ENCODE data around the gene CDKN3. TPM values are rescaled to one million over a fixed set of nuclear protein-coding genes. Genes with fewer than 3 reads are reported as not detected.

Gene CDKN3
- total RNA-seq, 1 donor from 2014 or later, result 1.5 TPM

DNA sequence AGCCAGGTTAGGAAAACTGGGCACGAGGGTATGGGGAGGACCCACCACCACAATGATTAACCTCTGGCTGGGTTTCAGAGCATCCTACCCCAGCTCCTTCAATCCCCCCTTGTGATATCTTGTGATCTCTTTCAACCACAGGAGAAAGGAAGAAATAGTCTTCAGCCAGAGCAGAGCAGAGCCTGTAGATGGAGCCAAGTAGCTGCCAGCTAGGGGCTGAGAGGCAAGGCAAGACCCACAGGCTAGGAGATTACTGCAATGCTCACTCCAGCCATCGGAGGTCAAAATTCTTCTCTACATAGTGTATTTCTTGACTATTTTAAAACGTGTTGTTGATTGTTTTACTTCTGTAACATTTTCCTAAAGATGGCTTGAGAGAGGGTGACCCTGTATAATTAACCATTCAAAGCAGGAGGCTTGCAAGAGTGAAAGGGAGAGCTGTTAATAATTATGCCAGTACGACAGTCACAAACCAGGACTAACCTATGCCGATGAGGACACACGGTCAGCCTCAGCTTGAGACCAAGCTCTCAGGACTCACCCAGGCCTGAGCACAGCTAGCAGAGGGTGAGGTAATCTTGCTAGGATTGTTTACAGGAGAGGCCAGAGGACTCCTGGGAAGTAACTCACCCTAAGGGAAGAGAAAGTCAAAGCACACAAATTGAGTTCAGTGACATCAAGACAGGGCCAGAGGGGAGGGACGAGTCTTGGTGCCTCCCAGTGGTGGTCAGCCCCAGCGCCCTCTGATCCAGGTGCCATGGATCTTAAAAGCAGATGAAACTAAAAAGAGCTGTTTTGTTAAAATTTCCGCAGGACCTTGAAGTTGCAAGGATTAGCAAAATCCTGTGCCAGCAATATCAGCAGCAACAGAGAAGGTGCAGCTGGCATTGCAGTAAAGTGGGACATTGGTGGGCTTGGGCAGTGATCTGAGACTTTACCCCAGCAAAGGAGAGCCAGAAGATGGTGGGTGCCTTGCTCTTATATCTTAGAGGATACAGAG lies 29.8 kb upstream of the CDKN3 start:
- H3K27me3 ChIP-seq, result no peaks in the 10 kb centered on the region
- H3K4me1 ChIP-seq, result peaks cover 17% of the 10 kb centered on the region
- no peaks in the 10 kb centered on the region for H3K36me3 ChIP-seq
- intact Hi-C loops (cut with DNase I), result no loop called here
- no peaks in the 10 kb centered on the region for H3K9me3 ChIP-seq
- peak; percentile 78 for ATAC-seq
- DNase-seq, result no peak
- no peak overlapping the region for H3K27ac ChIP-seq
- H3K4me3 ChIP-seq, result no peak overlapping the region
- TF ChIP-seq CTCF (IDR thresholded peaks at IDR 0.05), result peak; percentile 48

DNA sequence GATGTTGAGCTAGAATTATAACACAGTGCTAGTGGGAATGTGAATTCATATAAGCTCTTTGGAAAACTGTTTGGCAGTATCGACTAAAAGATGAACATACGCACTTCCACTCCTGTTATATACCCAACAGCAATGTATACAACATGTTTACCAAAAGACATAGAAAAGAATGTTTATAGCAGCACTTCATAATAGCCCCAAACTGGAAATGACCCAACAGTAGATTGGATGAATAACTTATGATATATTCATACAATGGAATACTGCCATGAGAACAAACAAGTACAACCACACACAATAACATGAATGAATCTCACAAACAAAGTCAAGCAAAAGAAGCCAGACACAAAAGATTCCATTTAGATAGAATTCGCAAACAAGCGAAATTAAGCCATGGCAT lies 28.5 kb upstream of the CDKN3 start:
- Histone ChIP-seq H3K4me3 (no peak overlapping the region), H3K27me3 (no peaks in the 10 kb centered on the region)
- intact Hi-C loops (cut with DNase I), result no loop called here

GRCh38 chr14:54369343-54369742 lies 27.5 kb upstream of the CDKN3 start:
- H3K9me3 ChIP-seq, result no peaks in the 10 kb centered on the region
- intact Hi-C loops (cut with DNase I), result no loop called here
- H3K4me1 ChIP-seq, result peaks cover 13% of the 10 kb centered on the region
- DNase-seq (no peak), ATAC-seq (no peak)
- no peaks in the 10 kb centered on the region for H3K36me3 ChIP-seq
- H3K27ac ChIP-seq, result no peak overlapping the region
- H3K4me3 ChIP-seq, result no peak overlapping the region
- H3K27me3 ChIP-seq, result no peaks in the 10 kb centered on the region
- TF ChIP-seq CTCF (IDR thresholded peaks at IDR 0.05), result no peak

More for the DNA sequence above, 28.5 kb upstream of the CDKN3 start:
- no peak overlapping the region for H3K27ac ChIP-seq
- no peaks in the 10 kb centered on the region for H3K36me3 ChIP-seq
- DNase-seq (no peak), ATAC-seq (no peak)
- no peaks in the 10 kb centered on the region for H3K9me3 ChIP-seq
- no peak for TF ChIP-seq CTCF (IDR thresholded peaks at IDR 0.05)
- H3K4me1 ChIP-seq, result peaks cover 17% of the 10 kb centered on the region

DNA sequence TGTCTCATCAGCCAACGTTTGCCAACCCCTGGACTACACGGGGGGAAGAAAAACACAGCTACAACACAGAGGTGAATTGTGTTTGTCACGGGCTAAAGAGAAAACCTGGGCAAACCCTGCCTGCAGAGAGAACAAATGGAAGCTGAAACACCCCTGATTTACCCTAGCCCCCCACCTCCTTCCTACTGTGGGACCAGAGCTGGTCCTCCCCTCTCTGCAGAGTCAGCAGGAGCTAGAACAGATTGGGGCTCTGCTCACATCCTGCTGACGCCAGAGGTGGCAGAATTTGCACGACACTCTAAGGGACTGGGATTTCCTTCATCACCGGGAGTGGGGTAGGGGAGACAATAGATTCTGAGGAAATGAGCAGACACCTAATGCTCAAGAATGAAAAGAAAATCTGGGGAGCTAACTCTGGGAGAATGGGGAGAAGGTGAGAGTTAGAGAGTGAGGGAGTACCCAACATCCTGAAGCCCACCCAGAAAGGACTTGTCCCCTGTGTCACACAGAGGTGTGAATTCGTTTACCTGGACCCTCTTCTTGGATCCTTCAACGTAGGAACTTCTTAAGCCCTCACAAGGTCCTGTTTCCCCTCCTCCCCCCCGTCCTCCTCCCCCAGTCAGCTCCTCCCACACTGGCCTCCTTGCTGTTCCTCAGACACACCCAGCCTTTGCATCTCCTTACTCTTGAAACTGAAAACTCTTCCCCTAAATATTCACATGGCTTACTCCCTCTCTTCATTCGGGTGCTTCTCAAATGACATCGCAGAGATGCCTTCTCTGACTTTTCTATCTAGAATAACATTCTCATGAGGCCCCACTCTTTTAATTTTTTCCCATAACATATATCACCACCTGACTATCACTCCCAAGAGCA lies 26.2 kb upstream of the CDKN3 start:
- intact Hi-C loops (cut with DNase I), result no loop called here
- Histone ChIP-seq H3K27ac (no peak overlapping the region), H3K4me3 (no peak overlapping the region), H3K27me3 (no peaks in the 10 kb centered on the region), H3K9me3 (no peaks in the 10 kb centered on the region), H3K36me3 (no peaks in the 10 kb centered on the region), H3K4me1 (peaks cover 9% of the 10 kb centered on the region)
- TF ChIP-seq CTCF (IDR thresholded peaks at IDR 0.05), result no peak
- DNase-seq, result no peak
- no peak for ATAC-seq

DNA sequence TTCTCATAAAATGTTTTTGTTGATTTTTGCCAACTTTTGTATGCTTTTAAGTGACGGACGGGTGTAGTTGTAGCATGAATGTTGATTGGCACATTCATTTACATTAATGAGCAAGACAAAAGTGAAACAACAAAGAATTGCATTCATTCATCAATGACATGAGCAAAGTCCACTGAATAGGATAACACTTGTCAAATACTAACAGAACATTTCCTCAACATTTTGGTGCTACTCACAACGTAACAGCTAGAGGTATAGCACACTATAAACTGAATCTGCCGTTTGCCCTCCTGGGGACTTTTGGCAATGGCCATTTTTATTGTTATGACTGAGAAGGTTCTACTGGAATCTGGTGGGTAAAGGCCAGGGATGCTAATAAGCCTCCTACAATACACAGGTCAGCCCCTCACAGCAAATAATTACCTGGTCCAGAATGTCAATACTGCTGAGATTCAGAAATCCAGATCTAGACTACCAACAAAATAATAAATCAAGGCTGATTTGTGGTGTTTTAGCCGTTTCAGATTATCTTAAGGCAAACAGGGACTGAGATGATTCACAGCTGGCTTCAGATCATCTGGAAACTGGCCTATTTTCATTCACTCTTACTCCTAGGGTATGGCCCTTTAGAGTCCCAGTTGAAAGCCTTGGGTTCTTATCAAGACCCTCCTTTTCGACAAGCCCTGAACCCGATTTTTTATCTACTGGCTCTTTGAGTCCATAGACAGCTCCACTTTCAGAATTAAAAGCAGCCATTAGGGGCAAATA lies 22.5 kb upstream of the CDKN3 start:
- Histone ChIP-seq H3K36me3 (no peaks in the 10 kb centered on the region), H3K9me3 (no peaks in the 10 kb centered on the region), H3K4me1 (no peaks in the 10 kb centered on the region), H3K27ac (no peak overlapping the region), H3K4me3 (no peak overlapping the region), H3K27me3 (no peaks in the 10 kb centered on the region)
- DNase-seq, result no peak
- intact Hi-C loops (cut with DNase I), result no loop called here
- TF ChIP-seq CTCF (IDR thresholded peaks at IDR 0.05), result no peak
- no peak for ATAC-seq
